HepG2 (cell line): ENCODE results near the gene MUSK. TPM values are rescaled to one million over a fixed set of nuclear protein-coding genes. Genes with fewer than 3 reads are reported as not detected.

Source experiments
- ATAC-seq: fragments of 200-7000 bp; cut with Tn5 transposase; 3 replicates; pipeline ENCODE4 v1.9.1; 2020; ENCODE audit warnings: mild to moderate bottlenecking, moderate library complexity
- BruUV-seq: library from RNA; stranded (reverse); fragments of 400-500 nt; replicated peaks from 2 replicates; lab custom pipeline; 2021; lab: Mats Ljungman, UMichigan
- CTCF ChIA-PET: fragments of 300-600 bp; formaldehyde crosslinking; extraction: SDS; loops from one replicate; lab custom pipeline; 2021; ENCODE audit warnings: low total read pairs, inconsistent platforms, low intra/inter-chr PET ratio; lab: Yijun Ruan, JAX
- POLR2A ChIA-PET: fragments of 350-600 bp; sonication (Branson Sonifier 250); formaldehyde crosslinking; loops from one replicate; lab custom pipeline; 2020; ENCODE audit warnings: antibody characterized with exemption, inconsistent platforms; lab: Yijun Ruan, JAX
- DNase-seq: peaks from one replicate; pipeline ENCODE4 v3.0.0-alpha.2; 2015; ENCODE audit warnings: low spot score
- FAIRE-seq: peaks from 3 replicates; lab custom pipeline; 2011; peaks lifted over from hg19 to GRCh38; lab: Jason Lieb, UNC
- H2AFZ ChIP-seq: one replicate; pipeline ENCODE4 v1.6.1; 2011; ENCODE audit warnings: low read length, inconsistent platforms
- H3K27ac ChIP-seq: fragments of 300-600 bp; 3 replicates; pipeline ENCODE4 v1.8.0; 2011; ENCODE audit warnings: mixed run types, mild to moderate bottlenecking, mixed read lengths, low read length, inconsistent platforms; ENCODE audit not compliant: insufficient read depth; ENCODE audit errors: extremely low read length
- H3K27me3 ChIP-seq, 2 experiments: fragments of 200-600 bp in 1 of 2; 2 replicates in 1 of 2; 3 replicates in 1 of 2; pipeline versions ENCODE4 v1.6.0 to v1.8.0; 2011; ENCODE audit warnings: low read length in 2 of 2, mild to moderate bottlenecking in 2 of 2, moderate library complexity in 2 of 2, inconsistent platforms in 1 of 2; ENCODE audit not compliant: insufficient read depth in 2 of 2, control insufficient read depth in 1 of 2
- H3K36me3 ChIP-seq, 2 experiments: fragments of 200-600 bp in 1 of 2; replicated peaks in 1 of 2; 2 replicates in 1 of 2; 3 replicates in 1 of 2; pipeline versions ENCODE4 v1.5.1 to v1.8.0; 2011; ENCODE audit warnings: low read length in 2 of 2, inconsistent platforms in 1 of 2; ENCODE audit not compliant: insufficient read depth in 2 of 2, control insufficient read depth in 1 of 2
- H3K4me1 ChIP-seq: 2 replicates; pipeline ENCODE4 v1.5.1; 2012; ENCODE audit warnings: low read length, inconsistent platforms; ENCODE audit not compliant: insufficient read depth
- H3K4me2 ChIP-seq: 2 replicates; pipeline ENCODE4 v1.6.0; 2011; ENCODE audit warnings: low read depth, low read length, inconsistent platforms
- H3K4me3 ChIP-seq, 3 experiments: fragments of 200-600 bp in 1 of 3; sonication (generic), shearing (Covaris generic) in 1 of 3; replicated peaks in 1 of 3; 2 replicates each; pipeline ENCODE4 v1.5.1; 2011 to 2016; ENCODE audit warnings: low read length in 3 of 3, inconsistent platforms in 2 of 3, low read depth in 2 of 3, mild to moderate bottlenecking in 2 of 3, control low read depth in 1 of 3, mixed read lengths in 1 of 3; ENCODE audit not compliant: insufficient read depth in 1 of 3
- H3K79me2 ChIP-seq: one replicate; pipeline ENCODE4 v1.6.1; 2011; ENCODE audit warnings: low read length, inconsistent platforms; ENCODE audit not compliant: insufficient read depth
- H3K9ac ChIP-seq: 2 replicates; pipeline ENCODE4 v1.6.0; 2011; ENCODE audit warnings: mild to moderate bottlenecking, low read depth, low read length, inconsistent platforms; ENCODE audit not compliant: insufficient read depth
- H3K9me3 ChIP-seq: 2 replicates; pipeline ENCODE4 v1.5.1; 2012; ENCODE audit warnings: mild to moderate bottlenecking, low read length
- H4K20me1 ChIP-seq: 2 replicates; pipeline ENCODE4 v1.6.0; 2011; ENCODE audit warnings: inconsistent platforms, mild to moderate bottlenecking, low read length, moderate library complexity; ENCODE audit not compliant: insufficient read depth
- GTF3A ChIP-seq: sonication (generic); formaldehyde crosslinking; conservative IDR thresholded peaks from 2 replicates; pipeline ENCODE4 v1.4.0; 2020; ENCODE audit warnings: mild to moderate bottlenecking, missing genetic modification reagents
- HBP1 ChIP-seq: IDR thresholded peaks from 2 replicates; pipeline ENCODE4 v1.6.1; 2016; ENCODE audit warnings: low read depth, control low read depth
- HMGXB4 ChIP-seq, 2 experiments: sonication (generic) in 1 of 2; formaldehyde crosslinking in 1 of 2; IDR thresholded peaks; 2 replicates each; pipeline versions ENCODE4 v1.4.0 to v1.6.1; 2018 to 2020; ENCODE audit warnings: missing genetic modification reagents in 2 of 2, borderline replicate concordance in 1 of 2, low read depth in 1 of 2, mild to moderate bottlenecking in 1 of 2, missing biosample characterization in 1 of 2
- HNRNPK ChIP-seq: fragments of 200-400 bp; formaldehyde crosslinking; IDR thresholded peaks from 2 replicates; pipeline ENCODE4 v1.6.1; 2018; ENCODE audit warnings: low read length, low read depth, moderate library complexity, mild to moderate bottlenecking; ENCODE audit not compliant: poor library complexity, severe bottlenecking
- KAT7 ChIP-seq: IDR thresholded peaks from 2 replicates; pipeline ENCODE4 v1.6.1; 2018; ENCODE audit warnings: borderline replicate concordance, missing compliant biosample characterization
- KLF9 ChIP-seq: IDR thresholded peaks from 2 replicates; pipeline ENCODE4 v1.6.1; 2016; ENCODE audit warnings: low read depth
- MIXL1 ChIP-seq: IDR thresholded peaks from 2 replicates; pipeline ENCODE4 v1.6.1; 2016
- MTF1 ChIP-seq: sonication (generic); formaldehyde crosslinking; IDR thresholded peaks from 2 replicates; pipeline ENCODE4 v1.5.0; 2020; ENCODE audit warnings: missing genetic modification reagents
- NCOA2 ChIP-seq: sonication (generic); formaldehyde crosslinking; IDR thresholded peaks from 2 replicates; pipeline ENCODE4 v1.8.0; 2022; ENCODE audit warnings: inconsistent platforms
- STAG1 ChIP-seq: sonication (generic); formaldehyde crosslinking; IDR thresholded peaks from 2 replicates; pipeline ENCODE4 v1.4.0; 2020; ENCODE audit warnings: missing genetic modification reagents
- TARDBP ChIP-seq: sonication (generic); formaldehyde crosslinking; IDR thresholded peaks from 2 replicates; pipeline ENCODE4 v1.8.0; 2022; ENCODE audit warnings: mild to moderate bottlenecking, missing genetic modification reagents
- TCF7L2 ChIP-seq: IDR thresholded peaks from 2 replicates; pipeline ENCODE4 v1.6.1; 2011; ENCODE audit warnings: mild to moderate bottlenecking, low read depth, low read length, moderate library complexity
- TRIM24 ChIP-seq: sonication (generic); formaldehyde crosslinking; IDR thresholded peaks from 2 replicates; pipeline ENCODE4 v1.8.0; 2022; ENCODE audit warnings: mild to moderate bottlenecking, missing genetic modification reagents
- TSC22D2 ChIP-seq: sonication (generic); formaldehyde crosslinking; IDR thresholded peaks from 2 replicates; pipeline ENCODE4 v1.5.1; 2020; ENCODE audit warnings: missing genetic modification reagents, mild to moderate bottlenecking, borderline replicate concordance
- ZBTB7B ChIP-seq: sonication (generic); formaldehyde crosslinking; IDR thresholded peaks from 2 replicates; pipeline ENCODE4 v1.4.0; 2020; ENCODE audit warnings: missing genetic modification reagents
- ZNF326 ChIP-seq: sonication (generic); formaldehyde crosslinking; IDR thresholded peaks from 2 replicates; pipeline ENCODE4 v1.4.0; 2020; ENCODE audit warnings: missing genetic modification reagents, borderline replicate concordance
- ZNF567 ChIP-seq: sonication (generic); formaldehyde crosslinking; IDR thresholded peaks from 2 replicates; pipeline ENCODE4 v1.8.1; 2023; ENCODE audit warnings: mild to moderate bottlenecking, missing genetic modification reagents, borderline replicate concordance
- ZNF709 ChIP-seq: sonication (generic); formaldehyde crosslinking; IDR thresholded peaks from 2 replicates; pipeline ENCODE4 v1.5.0; 2020; ENCODE audit warnings: mild to moderate bottlenecking, missing genetic modification reagents
- ZNF737 ChIP-seq: sonication (generic); formaldehyde crosslinking; IDR thresholded peaks from 2 replicates; pipeline ENCODE4 v1.5.0; 2020; ENCODE audit warnings: missing genetic modification reagents, mild to moderate bottlenecking, borderline replicate concordance
- WGBS: methylation state at CpG from one replicate; pipeline ENCODE4 v1.1.6; 2017; ENCODE audit warnings: low lambda C conversion rate; 5-methylcytosine and 5-hydroxymethylcytosine counted together
- in situ Hi-C: cut with HindIII; loops from 2 replicates; pipeline ENCODE4 v1.10.0; 2017; ENCODE audit warnings: low pct_unique_long_range_greater_than_20kb; ENCODE audit not compliant: extremely low pct_ligation_motif_present
- intact Hi-C: fragments of 100-400 bp; cut with micrococcal nuclease; formaldehyde crosslinking; loops from one replicate; pipeline ENCODE4 v1.10.0; 2022; ENCODE audit not compliant: unreplicated experiment
- polyA plus RNA-seq, 8 experiments: library from polyadenylated mRNA; depleted of rRNA in 3 of 8; stranded (reverse) in 7 of 8; unstranded in 1 of 8; fragments of >200 nt; fragmentation: Illumina TruSeq in 4 of 8; extraction: Trizol in 4 of 8; gene quantifications; 2 replicates each; pipeline versions ENCODE4 v1.2.1 to v1.2.3, GENCODE V29; 2011 to 2016; ENCODE audit warnings: low read depth in 4 of 8, missing spikeins in 1 of 8, mixed read lengths in 1 of 8; ENCODE audit not compliant: insufficient read depth in 1 of 8
- total RNA-seq, 5 experiments: library from RNA; depleted of rRNA; stranded (reverse); fragments of >200 nt; fragmentation: Illumina TruSeq; extraction: Trizol; gene quantifications; 2 replicates each; pipeline ENCODE4 v1.2.3, GENCODE V29; 2016; ENCODE audit warnings: low read depth in 1 of 5

The MUSK gene
- total and polyA plus RNA-seq, 2 of the 13 experiments (the other 11 are each of a cell fraction or from before 2014, with no cell fraction given), result not detected

GRCh38 chr9:110814159-110814558 is 145.6 kb downstream of the MUSK start:
- POLR2A ChIA-PET, result no interaction called here
- Histone ChIP-seq H3K27me3 (no peaks in the 10 kb centered on the region), H3K4me2 (no peak overlapping the region), H3K9ac (no peak overlapping the region), H3K79me2 (no peaks in the 10 kb centered on the region), H3K27ac (no peak overlapping the region), H4K20me1 (no peaks in the 10 kb centered on the region), H3K9me3 (no peaks in the 10 kb centered on the region), H3K4me3 (no peak overlapping the region), H2AFZ (no peak overlapping the region), H3K36me3 (no peaks in the 10 kb centered on the region), H3K4me1 (no peaks in the 10 kb centered on the region)
- TF ChIP-seq NCOA2 (no peak), ZNF737 (CRISPR knock-in tag) (no peak), MTF1 (CRISPR knock-in tag) (no peak), ZBTB7B (CRISPR knock-in tag) (no peak), TSC22D2 (CRISPR knock-in tag) (no peak), HBP1 (CRISPR knock-in tag) (no peak), STAG1 (CRISPR knock-in tag) (no peak), TCF7L2 (no peak), HMGXB4 (CRISPR knock-in tag; IDR thresholded peaks at IDR 0.05; ENCODE audit: borderline replicate concordance in 1 of 2, low read depth in 1 of 2) (no peak), GTF3A (CRISPR knock-in tag) (no peak), MIXL1 (CRISPR knock-in tag) (no peak), ZNF567 (CRISPR knock-in tag) (no peak), KLF9 (no peak), ZNF709 (no peak), ZNF326 (no peak), TRIM24 (CRISPR knock-in tag) (no peak), KAT7 (CRISPR knock-in tag) (no peak), HNRNPK (no peak), TARDBP (CRISPR knock-in tag) (no peak)
- CTCF ChIA-PET, result no interaction called here
- in situ Hi-C loops (no loop called here), intact Hi-C loops (no loop called here)
- no peak for FAIRE-seq
- BruUV-seq, result no TSS peak
- 25% methylated on average over 2 of the region's 2 CpGs for WGBS
- ATAC-seq, result no peak
- no peak for DNase-seq
